ENCODE data around the gene TMEM212. TPM values are rescaled to one million over a fixed set of nuclear protein-coding genes. Genes with fewer than 3 reads are reported as not detected.

The TMEM212 gene
- total RNA-seq, 4 donors from 2014 or later = not detected

DNA sequence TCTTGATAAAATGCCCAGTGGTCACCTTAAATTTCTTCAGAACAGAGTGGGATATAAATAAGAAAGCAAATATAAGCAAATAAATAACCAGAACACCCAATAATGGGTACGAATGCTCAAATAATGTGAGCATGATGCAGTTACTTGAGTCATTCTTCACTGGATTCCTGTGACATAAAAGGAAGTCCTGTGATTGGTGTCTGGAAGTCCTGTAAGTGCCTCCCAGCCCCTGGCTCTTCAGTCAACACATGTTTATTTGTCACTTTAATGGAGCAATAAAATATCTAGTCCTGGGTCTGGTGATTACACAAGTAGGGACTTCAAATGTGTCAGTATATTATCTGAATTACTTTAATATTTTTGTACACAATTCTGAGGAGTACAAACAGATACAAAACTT lies 30.4 kb downstream of the TMEM212 start:
- Histone ChIP-seq H3K4me1 (peaks cover 16 to 47% (median 29%) of the 10 kb centered on the region in 3 donors), H3K27me3 (no peaks in the 10 kb centered on the region), H3K27ac (peak overlapping the region in 3 of 4 donors; percentile 53 to 59 (median 58)), H3K9me3 (no peaks in the 10 kb centered on the region), H3K4me3 (no peak overlapping the region), H3K36me3 (no peaks in the 10 kb centered on the region)
- WGBS, 2 donors (ENCODE audit: low coverage in 1 of 2) = 38 to 89% methylated on average over 1 of the region's 1 CpG
- TF ChIP-seq POLR2AphosphoS5 (IDR thresholded peaks at IDR 0.05) (no peak), POLR2A (IDR thresholded peaks at IDR 0.05) (no peak), EP300 (IDR thresholded peaks at IDR 0.05) (no peak)
- TF ChIP-seq, protein P1, sequence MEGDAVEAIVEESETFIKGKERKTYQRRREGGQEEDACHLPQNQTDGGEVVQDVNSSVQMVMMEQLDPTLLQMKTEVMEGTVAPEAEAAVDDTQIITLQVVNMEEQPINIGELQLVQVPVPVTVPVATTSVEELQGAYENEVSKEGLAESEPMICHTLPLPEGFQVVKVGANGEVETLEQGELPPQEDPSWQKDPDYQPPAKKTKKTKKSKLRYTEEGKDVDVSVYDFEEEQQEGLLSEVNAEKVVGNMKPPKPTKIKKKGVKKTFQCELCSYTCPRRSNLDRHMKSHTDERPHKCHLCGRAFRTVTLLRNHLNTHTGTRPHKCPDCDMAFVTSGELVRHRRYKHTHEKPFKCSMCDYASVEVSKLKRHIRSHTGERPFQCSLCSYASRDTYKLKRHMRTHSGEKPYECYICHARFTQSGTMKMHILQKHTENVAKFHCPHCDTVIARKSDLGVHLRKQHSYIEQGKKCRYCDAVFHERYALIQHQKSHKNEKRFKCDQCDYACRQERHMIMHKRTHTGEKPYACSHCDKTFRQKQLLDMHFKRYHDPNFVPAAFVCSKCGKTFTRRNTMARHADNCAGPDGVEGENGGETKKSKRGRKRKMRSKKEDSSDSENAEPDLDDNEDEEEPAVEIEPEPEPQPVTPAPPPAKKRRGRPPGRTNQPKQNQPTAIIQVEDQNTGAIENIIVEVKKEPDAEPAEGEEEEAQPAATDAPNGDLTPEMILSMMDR (IDR thresholded peaks at IDR 0.05) = no peak
- ATAC-seq = no peak

DNA sequence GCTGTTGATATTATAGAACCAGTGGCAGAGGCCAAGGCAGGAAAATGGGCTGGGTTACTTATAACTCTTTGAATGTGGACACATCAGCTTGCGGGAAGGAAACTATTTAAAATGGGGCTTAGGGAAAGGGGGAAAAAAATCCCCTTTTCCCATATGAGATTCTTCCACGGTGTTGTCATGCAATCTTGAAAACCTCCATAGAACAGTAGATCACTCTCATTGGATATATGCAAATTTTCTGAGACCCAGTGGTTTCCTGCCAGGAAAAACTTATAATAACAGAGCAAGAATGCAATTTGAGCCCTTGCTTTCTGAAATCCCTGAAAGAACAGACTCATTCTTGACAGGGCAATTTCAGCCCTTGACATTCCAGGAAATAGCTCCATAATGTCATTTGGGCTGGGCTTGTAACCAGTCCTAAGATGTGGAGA lies 31.1 kb downstream of the TMEM212 start:
- peaks cover 16 to 51% (median 33%) of the 10 kb centered on the region in 3 donors for H3K4me1 ChIP-seq
- WGBS, 2 donors (ENCODE audit: low coverage in 1 of 2) = 0 to 19% methylated on average over 2 of the region's 2 CpGs

DNA sequence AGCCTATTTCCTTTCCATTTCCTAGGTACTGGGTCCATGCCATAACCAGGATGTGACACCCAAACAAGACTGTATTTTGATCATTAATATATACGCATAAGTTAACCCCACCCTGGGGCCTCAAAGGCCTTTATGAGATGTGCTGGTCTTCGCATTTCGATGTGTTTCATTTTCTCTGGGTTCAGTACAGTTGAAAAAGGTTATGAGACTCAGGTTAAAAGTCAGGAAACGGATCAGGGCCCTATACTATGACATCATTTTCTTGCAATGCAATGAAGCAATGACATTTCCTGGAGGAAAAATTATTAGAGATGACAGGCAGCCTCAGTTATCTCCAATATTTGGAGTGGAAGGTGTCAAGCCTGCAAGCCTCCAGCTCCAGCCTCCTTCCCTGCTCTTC lies 31.7 kb downstream of the TMEM212 start:
- no peaks in the 10 kb centered on the region for H3K9me3 ChIP-seq
- H3K4me3 ChIP-seq = no peak overlapping the region
- H3K4me1 ChIP-seq = peaks cover 16 to 51% (median 37%) of the 10 kb centered on the region in 3 donors
- peak overlapping the region in 3 of 4 donors; percentile 53 to 59 (median 58) for H3K27ac ChIP-seq
- TF ChIP-seq, protein P1 (IDR thresholded peaks at IDR 0.05) = no peak
- no peak for TF ChIP-seq EP300 (IDR thresholded peaks at IDR 0.05)
- no peak for TF ChIP-seq POLR2AphosphoS5 (IDR thresholded peaks at IDR 0.05)
- no peaks in the 10 kb centered on the region for H3K36me3 ChIP-seq
- WGBS, 2 donors (ENCODE audit: low coverage in 1 of 2) = 68 to 72% methylated on average over 3 to 4 of the region's 4 CpGs
- H3K27me3 ChIP-seq = no peaks in the 10 kb centered on the region
- ATAC-seq = no peak

More for the DNA sequence above, 31.1 kb downstream of the TMEM212 start:
- no peaks in the 10 kb centered on the region for H3K36me3 ChIP-seq
- peak; percentile 31 for ATAC-seq
- TF ChIP-seq POLR2A (IDR thresholded peaks at IDR 0.05) (no peak), POLR2AphosphoS5 (IDR thresholded peaks at IDR 0.05) (peak; percentile 52)
- H3K4me3 ChIP-seq = no peak overlapping the region
- peak overlapping the region in 3 of 4 donors; percentile 53 to 59 (median 58) for H3K27ac ChIP-seq
- H3K9me3 ChIP-seq = no peaks in the 10 kb centered on the region
- no peaks in the 10 kb centered on the region for H3K27me3 ChIP-seq

DNA sequence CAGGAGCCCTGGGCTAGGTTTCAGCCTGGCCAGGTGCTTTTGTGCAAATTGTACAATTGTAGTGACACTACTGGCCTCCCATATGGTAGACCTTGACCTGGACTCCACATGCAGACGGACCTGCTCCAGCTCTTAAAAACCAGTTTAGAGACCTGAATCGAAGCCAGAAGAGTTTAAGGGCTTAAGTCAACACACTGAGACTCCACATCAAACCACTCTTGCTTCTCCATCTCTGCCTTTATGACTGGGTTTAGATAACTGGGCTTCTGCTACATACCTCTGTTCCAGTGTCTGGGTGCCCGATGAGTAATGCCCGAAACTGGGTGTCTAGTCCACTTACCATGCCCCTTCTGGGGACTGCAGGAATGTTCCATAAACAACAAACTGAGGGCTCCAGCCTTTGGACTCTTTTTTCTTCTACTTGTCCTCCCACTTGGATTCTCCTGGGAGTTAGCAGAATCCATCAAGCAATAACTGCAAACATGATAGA lies 32.8 kb downstream of the TMEM212 start:
- no peak for ATAC-seq
- Histone ChIP-seq H3K4me3 (no peak overlapping the region), H3K36me3 (no peaks in the 10 kb centered on the region), H3K9me3 (no peaks in the 10 kb centered on the region), H3K4me1 (peaks cover 16 to 51% (median 37%) of the 10 kb centered on the region in 3 donors), H3K27me3 (no peaks in the 10 kb centered on the region), H3K27ac (peak overlapping the region in 3 of 4 donors; percentile 53 to 59 (median 58))
- 65% methylated on average over 4 of the region's 4 CpGs; no CpG with 5 or more reads in 1 of the 2 donors for WGBS, 2 donors (ENCODE audit: low coverage in 1 of 2)
- TF ChIP-seq, protein P1 (IDR thresholded peaks at IDR 0.05) = no peak
- no peak for TF ChIP-seq POLR2AphosphoS5 (IDR thresholded peaks at IDR 0.05)

DNA sequence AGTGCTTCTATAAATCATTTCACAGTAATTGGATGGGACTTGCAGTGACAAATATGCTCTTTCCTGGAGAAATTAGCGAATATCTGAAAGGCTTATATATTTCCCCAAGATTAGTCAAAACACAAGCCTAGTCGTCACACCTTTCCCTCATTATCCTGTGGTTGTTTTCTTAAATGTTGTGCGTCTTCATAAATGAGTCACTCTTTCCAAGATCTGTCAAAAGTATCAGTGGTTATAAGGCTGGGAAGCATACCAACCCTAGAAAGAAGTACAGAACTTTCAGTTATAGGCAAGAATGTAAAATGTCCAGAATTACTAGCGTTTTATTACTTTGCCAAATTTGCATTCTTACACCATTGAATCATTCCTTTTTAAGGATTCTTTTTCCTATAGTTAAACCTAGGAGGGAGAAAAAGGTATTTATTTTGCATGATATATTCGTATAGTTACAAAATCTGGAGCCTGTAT lies 33.6 kb downstream of the TMEM212 start:
- ATAC-seq = no peak
- TF ChIP-seq POLR2A (IDR thresholded peaks at IDR 0.05) = no peak
- TF ChIP-seq POLR2AphosphoS5 (IDR thresholded peaks at IDR 0.05) = peak; percentile 71
- Histone ChIP-seq H3K9me3 (no peaks in the 10 kb centered on the region), H3K27ac (peak overlapping the region; percentile 53 to 59 (median 57)), H3K4me1 (peaks cover 16 to 51% (median 37%) of the 10 kb centered on the region in 3 donors), H3K4me3 (no peak overlapping the region), H3K27me3 (no peaks in the 10 kb centered on the region), H3K36me3 (no peaks in the 10 kb centered on the region)
- 19 to 25% methylated on average over 5 of the region's 5 CpGs for WGBS, 2 donors (ENCODE audit: low coverage in 1 of 2)
